SW480 (cell line): ENCODE results near the gene NLRP6.
A peak's percentile ranks its signal among the peaks of the same experiment; 100 is the strongest.

Experiments used
- DNase-seq: peaks from one replicate; pipeline ENCODE4 v3.0.0-alpha.2; 2016; ENCODE audit warnings: low spot score

Gene NLRP6

DNA sequence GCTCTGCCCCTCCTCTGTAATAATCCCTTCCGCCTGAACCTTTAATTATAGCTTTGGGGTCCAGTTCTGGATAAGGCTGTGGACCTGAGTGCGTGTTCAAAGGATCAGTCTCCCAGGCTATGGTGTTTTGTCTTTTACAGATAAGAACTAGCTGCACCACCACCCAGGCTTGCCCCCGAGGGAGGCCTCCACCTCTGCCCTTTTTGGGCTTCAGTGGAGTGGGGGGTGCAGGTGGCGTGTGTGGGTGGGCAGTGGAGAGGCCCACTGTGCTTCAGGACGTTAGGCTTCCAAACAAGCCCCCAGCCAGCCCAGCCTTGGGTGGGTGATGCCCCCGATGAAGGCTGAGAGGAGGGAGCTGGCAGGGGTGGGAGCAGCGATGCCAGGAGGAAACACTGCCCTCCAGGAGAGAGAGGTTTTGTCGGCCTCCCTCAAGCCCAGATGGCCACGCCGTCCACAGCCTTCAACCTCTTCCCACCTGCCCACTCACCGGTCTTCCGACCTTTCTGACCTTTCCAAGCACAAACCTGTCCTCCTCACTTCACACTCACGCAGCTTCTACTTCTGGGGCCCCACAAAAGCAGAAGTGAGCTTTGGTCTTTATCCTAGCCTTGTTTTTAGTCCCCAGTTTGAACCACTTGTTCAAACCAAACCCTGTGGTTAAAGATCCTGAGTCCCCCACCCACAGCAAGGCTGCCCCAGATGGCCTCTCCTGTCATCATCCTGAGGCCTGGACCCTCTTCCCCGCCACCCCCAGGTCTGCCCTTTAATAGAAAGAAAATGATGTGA is 21.1 kb upstream of the NLRP6 start:
- no peak for DNase-seq

DNA sequence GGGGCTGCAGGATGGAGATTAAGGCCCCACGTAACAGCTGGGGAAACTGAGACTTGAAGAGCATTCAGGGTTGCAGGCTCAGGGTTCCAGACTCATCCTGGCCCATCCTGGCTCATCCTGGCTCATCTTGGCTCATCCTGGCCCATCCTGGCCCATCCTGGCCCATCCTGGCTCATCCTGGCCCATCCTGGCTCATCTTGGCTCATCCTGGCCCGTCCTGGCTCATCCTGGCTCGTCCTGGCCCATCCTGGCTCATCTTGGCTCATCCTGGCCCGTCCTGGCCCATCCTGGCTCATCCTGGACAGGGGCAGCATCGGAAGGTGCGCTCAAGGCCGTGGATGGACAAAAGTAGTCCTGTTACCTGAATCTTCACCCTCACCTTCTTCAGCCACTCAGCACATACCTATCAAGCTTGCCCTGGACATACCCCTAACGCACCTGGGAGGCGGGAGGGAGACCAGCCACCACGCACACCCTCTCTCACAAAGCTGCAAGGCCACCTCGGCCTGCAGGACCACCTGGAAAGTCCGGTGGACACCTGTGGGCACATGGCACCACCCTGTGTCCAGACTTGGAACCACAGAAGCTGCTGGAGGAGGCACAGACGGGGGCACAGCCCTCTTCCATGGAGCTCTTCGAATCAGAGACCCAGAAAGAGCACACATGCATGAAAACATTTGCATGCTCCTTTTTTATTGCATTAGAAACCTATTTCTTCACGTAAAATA is 20.3 kb upstream of the NLRP6 start:
- no peak for DNase-seq

GRCh38 chr11:259413-259812 is 18.8 kb upstream of the NLRP6 start:
- no peak for DNase-seq

- DNase-seq: no peak
Measured at GRCh38 chr11:261624-262023, 16.6 kb upstream of the NLRP6 start.

DNA sequence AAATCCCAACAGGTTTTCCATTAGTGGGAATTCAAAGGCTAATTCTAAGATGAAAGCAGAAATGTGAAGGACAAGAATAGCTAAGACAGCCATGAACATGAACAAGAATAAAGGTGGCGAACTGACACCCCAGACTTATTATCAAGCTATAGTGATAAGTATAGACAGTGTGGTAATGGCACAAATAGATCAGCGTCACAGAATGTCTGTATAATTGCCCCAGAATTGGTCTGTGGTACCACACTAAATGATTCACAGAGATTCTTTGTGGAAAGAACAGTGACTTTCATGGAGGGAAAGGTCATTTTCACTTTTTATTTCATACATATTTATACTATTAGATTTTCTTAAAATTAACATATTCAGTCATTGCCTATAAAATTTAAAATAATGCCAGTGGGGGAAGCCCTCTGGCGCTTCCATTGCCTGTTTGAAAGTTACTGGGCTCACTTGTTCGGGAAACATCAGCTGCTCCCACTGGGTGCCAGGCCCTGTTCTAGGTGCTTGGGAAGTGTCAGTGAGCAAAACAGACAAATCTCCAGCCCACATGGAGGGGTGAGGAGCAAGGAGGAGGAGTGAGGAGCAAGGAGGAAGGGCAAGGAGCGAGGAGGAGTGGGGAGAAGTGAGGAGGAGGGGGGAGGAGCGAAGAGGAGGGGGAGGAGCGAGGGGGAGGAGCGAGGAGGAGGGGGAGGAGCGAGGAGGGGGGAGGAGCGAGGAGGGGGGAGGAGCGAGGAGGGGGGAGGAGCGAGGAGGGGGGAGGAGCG is 11.3 kb upstream of the NLRP6 start:
- no peak for DNase-seq

DNA sequence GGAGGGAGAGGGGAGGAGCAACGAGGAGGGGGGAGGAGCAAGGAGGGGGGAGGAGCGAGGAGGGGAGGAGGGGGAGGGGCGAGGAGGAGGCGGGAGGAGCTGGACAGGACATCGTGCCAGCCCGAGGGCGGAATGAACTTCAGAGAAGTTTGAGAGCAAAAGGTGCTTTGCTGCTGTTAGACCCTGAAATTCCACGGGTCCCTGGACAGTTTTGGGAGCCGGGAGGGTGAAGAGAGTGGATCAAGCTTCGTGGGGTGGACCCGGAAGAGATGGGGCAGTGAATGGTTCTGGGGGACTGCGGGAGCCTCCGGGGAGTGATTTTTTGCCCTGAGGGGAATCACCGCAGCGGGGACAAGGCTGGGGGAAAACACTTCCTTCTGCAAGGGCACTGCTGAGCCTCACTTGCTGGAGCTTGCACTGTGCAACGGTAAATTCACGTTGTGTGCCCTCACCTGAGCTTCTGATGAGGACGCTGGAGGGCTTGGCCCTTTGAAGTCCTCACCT is 10.7 kb upstream of the NLRP6 start:
- DNase-seq: no peak

- DNase-seq: peak; percentile 85
Measured at GRCh38 chr11:268716-269145, 9.5 kb upstream of the NLRP6 start.

DNA sequence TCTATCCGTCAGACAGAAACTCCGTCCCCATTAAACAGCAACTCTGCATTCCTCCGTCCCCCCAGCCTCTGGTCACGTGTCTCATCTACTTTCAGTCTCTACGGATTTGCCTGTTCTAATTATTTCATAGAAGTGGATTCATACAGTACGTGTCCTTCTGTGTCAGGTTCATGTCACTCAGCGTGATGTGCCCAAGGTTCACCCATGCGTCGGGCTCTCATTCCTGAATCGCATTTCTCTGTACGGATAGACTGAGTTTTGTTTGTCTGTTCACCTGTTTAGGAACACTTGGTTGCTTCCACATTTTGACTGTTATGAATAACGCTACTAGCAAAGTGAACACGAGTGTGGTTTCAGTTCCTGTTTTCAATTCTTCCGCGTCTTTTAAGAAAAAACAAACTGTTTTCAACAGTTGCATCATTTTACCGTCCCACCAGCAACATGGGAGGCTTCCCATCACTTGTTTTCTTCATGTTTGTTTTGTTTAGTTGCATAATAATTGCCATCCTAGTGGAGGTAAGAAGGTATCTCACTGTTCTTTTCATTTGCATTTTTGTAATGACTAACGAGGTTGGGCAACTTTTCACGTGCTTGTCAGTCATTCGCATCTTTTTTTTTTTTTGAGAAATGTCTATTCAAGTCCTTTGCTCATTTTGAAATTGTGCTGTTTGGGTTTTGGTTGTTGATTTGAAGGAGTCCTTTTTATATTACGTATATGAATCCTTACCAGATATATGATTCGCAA is 8.9 kb upstream of the NLRP6 start:
- peak; percentile 83 for DNase-seq

DNA sequence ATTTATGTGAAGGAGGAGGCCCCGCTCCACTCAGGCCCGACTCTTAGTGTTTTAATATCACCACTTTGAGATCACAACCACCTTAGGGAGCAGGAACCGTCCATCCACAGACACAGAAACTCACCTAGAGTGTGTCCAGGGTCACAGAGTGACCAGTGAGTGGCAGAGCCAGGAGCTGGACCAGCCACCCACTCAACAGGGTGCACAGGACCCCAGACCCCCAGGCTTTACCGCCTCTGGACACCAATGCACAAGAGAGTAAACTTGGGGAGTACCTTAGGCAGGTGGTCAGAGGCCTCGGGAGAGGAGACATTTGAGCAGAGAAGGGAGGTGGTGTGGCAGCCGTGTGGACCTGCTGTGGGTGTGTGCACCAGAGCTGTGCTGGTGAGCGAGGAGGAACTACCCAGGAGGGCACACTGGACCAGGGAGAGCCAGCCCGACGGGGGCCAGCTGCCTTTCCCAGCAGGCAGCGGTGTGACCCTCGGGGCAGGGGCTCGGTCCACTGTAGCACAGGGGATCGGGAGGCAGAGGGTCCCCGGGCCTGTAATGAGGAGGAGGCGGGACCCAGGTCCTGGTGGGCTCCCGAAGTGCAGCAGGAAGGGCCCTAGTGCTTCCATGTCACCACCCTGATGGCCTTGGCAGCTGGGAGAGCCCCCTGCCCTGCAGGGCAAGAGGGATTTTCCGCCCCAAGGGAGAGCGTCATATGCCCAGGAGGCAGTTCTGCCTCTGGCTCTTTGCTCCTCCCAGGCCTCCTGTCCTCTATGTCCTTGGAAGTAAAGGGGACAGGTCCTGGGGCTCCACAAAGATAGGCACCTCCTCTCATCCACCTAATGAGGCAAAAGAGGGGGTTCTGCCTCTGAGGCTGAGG is 7.5 kb upstream of the NLRP6 start:
- no peak for DNase-seq

GRCh38 chr11:271319-271715 is 6.9 kb upstream of the NLRP6 start:
- DNase-seq: no peak

- no peak for DNase-seq
Measured at GRCh38 chr11:272195-272930, 5.8 kb upstream of the NLRP6 start.

GRCh38 chr11:272931-273198 is 5.3 kb upstream of the NLRP6 start:
- DNase-seq: no peak

DNA sequence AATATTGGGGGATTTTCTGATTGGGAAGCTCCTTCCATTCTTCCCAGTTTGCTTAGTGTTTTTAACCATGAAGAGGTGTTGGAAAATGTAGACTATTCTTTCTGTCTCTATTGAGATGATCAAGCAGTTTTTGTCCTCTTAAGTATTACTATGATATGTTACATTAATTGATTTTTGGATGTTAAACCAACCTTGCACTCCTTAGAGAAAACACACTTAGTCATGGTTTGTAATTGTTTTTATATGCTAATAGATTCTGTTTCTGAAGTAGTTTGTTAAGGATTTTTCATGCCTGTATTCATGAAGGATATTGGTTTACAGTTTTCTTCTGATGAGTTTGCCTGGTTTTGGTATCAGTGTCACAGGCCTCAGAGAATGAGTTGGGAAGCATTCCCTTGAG is 2.0 kb upstream of the NLRP6 start:
- no peak for DNase-seq

- DNase-seq: no peak
Measured at GRCh38 chr11:279040-279965, 1.1 kb downstream of the NLRP6 start.

- peak; percentile 49 for DNase-seq
Measured at GRCh38 chr11:279966-280705, 1.9 kb downstream of the NLRP6 start.

GRCh38 chr11:280706-281485 is 2.7 kb downstream of the NLRP6 start:
- DNase-seq: no peak

- no peak for DNase-seq
Measured at GRCh38 chr11:281486-282161, 3.4 kb downstream of the NLRP6 start.
